Activated B cell treated with CpG ODN at 0.5 μM for 24 hours (primary cell): ENCODE measurements around the gene MGLL. TPM values are rescaled to one million over a fixed set of nuclear protein-coding genes. Genes with fewer than 3 reads are reported as not detected.

Experiments used
- ATAC-seq: fragments of 200-7000 bp; cut with Tn5 transposase; one replicate; pipeline ENCODE4 v1.10.0; 2021; ENCODE audit warnings: low read depth, mild to moderate bottlenecking, moderate library complexity
- CTCF ChIA-PET: fragments of 350-600 bp; sonication (Branson Sonifier 250); formaldehyde crosslinking; loops from one replicate; lab custom pipeline; 2021; ENCODE audit warnings: antibody characterized with exemption; lab: Charles Lee
- POLR2A ChIA-PET: fragments of 350-600 bp; sonication (Branson Sonifier 250); formaldehyde crosslinking; loops from one replicate; lab custom pipeline; 2021; ENCODE audit warnings: antibody characterized with exemption; lab: Charles Lee
- DNase-seq: peaks from one replicate; pipeline ENCODE4 v3.0.0; 2022
- H3K27ac Mint-ChIP-seq: one replicate; pipeline ENCODE4 v1.8.0; 2020; ENCODE audit warnings: mixed read lengths
- H3K27me3 Mint-ChIP-seq: one replicate; pipeline ENCODE4 v1.8.0; 2021; ENCODE audit warnings: mixed read lengths
- H3K36me3 Mint-ChIP-seq: one replicate; pipeline ENCODE4 v1.8.0; 2021; ENCODE audit warnings: low read depth, mixed read lengths
- H3K4me1 Mint-ChIP-seq: one replicate; pipeline ENCODE4 v1.8.0; 2021; ENCODE audit warnings: mixed read lengths
- H3K4me3 Mint-ChIP-seq: one replicate; pipeline ENCODE4 v1.8.0; 2020; ENCODE audit warnings: mild to moderate bottlenecking, mixed read lengths
- H3K9me3 Mint-ChIP-seq: one replicate; pipeline ENCODE4 v1.8.0; 2020; ENCODE audit warnings: mixed read lengths
- CTCF ChIP-seq: fragments of 200-600 bp; IDR thresholded peaks from one replicate; pipeline ENCODE4 v1.8.0; 2022; ENCODE audit warnings: antibody characterized with exemption, mild to moderate bottlenecking
- intact Hi-C: fragments of 100-400 bp; cut with micrococcal nuclease; formaldehyde crosslinking; loops from one replicate; pipeline ENCODE4 v1.15.1; 2024
- total RNA-seq: library from RNA; stranded (reverse); gene quantifications from 2 replicates; pipeline ENCODE4 v1.2.3, GENCODE V29; 2022

MGLL gene
- total RNA-seq, 1 donor from 2014 or later, result 19.1 TPM

DNA sequence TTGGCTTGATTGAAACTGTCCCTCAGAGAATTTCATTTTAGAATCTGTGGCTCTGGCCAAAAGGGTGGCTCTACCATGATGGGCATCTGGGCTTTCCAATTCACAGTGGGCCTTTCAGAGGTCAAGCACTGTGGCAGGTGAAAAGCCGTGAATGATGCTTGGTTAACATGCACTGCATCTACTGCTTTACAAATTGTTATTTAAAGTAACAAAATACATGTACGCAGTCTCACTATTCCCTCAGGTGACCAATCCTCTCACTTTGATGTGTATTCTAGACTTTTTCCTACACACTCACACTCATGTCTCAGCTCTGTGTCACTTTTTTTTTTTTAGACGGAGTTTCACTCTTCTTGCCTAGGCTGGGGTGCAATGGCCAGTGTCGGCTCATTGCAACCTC, 70.5 kb downstream of the MGLL start:
- intact Hi-C loops, result loop anchor here (5.0 to 10.0 kb wide), 3 partner anchors 174 to 1533 kb away; partner anchors contain the start of gene CHCHD6
- H3K4me1 Mint-ChIP-seq, result peaks cover 70% of the 10 kb centered on the region
- no peaks in the 10 kb centered on the region for H3K9me3 Mint-ChIP-seq
- DNase-seq, result no peak
- peak overlapping the region; percentile 88 for H3K27ac Mint-ChIP-seq
- H3K27me3 Mint-ChIP-seq, result no peaks in the 10 kb centered on the region
- no peak for TF ChIP-seq CTCF
- no peak for ATAC-seq
- no peaks in the 10 kb centered on the region for H3K36me3 Mint-ChIP-seq
- CTCF ChIA-PET, result interaction anchor here (1.1 to 1.4 kb wide), 2 partner anchors 39 to 83 kb away, joined by 3 to 4 read pairs; no protein-coding TSS in a partner anchor
- POLR2A ChIA-PET, result interaction anchor here (1.2 to 2.5 kb wide), 3 partner anchors 16 to 154 kb away, joined by 3 to 19 read pairs (median 5); no protein-coding TSS in a partner anchor
- H3K4me3 Mint-ChIP-seq, result no peak overlapping the region

DNA sequence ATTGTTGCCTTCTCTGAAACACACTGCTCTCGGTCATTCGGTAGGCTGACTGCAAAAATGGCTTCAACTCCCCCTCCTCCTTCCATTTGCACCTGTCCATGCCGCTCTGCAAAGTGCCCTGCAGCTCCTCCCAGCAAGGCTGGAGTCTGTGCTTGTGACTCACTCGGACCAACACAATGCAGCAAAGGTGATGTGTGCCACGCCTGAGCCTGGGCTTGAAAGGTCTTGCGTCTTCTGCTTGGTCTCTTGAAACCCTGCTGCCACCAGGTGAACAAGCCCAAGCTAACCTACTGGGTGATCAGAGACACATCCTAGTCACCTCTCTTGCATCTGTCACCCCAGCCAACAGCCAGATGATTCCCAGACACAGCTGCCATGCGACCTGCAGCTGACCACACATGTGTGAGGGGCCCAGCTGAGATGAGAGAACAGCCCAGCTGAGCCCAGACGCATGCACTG, 71.1 kb downstream of the MGLL start:
- TF ChIP-seq CTCF, result no peak
- ChIA-PET POLR2A (interaction anchor here (0.6 to 2.5 kb wide), 11 partner anchors 11 to 154 kb away, joined by 3 to 19 read pairs (median 5); no protein-coding TSS in a partner anchor), CTCF (interaction anchor here (0.8 to 2.4 kb wide), 7 partner anchors 15 to 176 kb away, joined by 3 to 9 read pairs (median 4); no protein-coding TSS in a partner anchor)
- DNase-seq (no peak), ATAC-seq (no peak)
- Mint-ChIP-seq H3K36me3 (no peaks in the 10 kb centered on the region), H3K4me3 (peak overlapping the region; percentile 69), H3K27ac (peak overlapping the region; percentile 88), H3K9me3 (no peaks in the 10 kb centered on the region), H3K4me1 (peaks cover 65% of the 10 kb centered on the region), H3K27me3 (no peaks in the 10 kb centered on the region)
- intact Hi-C loops, result loop anchor here (5.0 to 10.0 kb wide), 3 partner anchors 174 to 1534 kb away; partner anchors contain the start of gene CHCHD6

GRCh38 chr3:127750226-127751031, 71.9 kb downstream of the MGLL start:
- Mint-ChIP-seq H3K36me3 (no peaks in the 10 kb centered on the region), H3K4me3 (peak overlapping the region; percentile 69), H3K27me3 (no peaks in the 10 kb centered on the region), H3K4me1 (peaks cover 57% of the 10 kb centered on the region), H3K9me3 (no peaks in the 10 kb centered on the region), H3K27ac (peak overlapping the region; percentile 88)
- ATAC-seq (peak; percentile 50), DNase-seq (peak; percentile 36)
- TF ChIP-seq CTCF, result no peak
- POLR2A ChIA-PET, result interaction anchor here (0.6 to 2.5 kb wide), 14 partner anchors 10 to 153 kb away, joined by 3 to 19 read pairs (median 5); no protein-coding TSS in a partner anchor
- CTCF ChIA-PET, result interaction anchor here (0.8 to 2.4 kb wide), 14 partner anchors 12 to 208 kb away, joined by 3 to 9 read pairs (median 3); no protein-coding TSS in a partner anchor
- intact Hi-C loops, result loop anchor here (1.0 to 10.0 kb wide), 7 partner anchors 12 to 1534 kb away; partner anchors contain the start of gene CHCHD6

- Mint-ChIP-seq H3K36me3 (no peaks in the 10 kb centered on the region), H3K4me3 (peak overlapping the region; percentile 69), H3K27ac (peak overlapping the region; percentile 88), H3K4me1 (peaks cover 51% of the 10 kb centered on the region), H3K9me3 (no peaks in the 10 kb centered on the region), H3K27me3 (no peaks in the 10 kb centered on the region)
- CTCF ChIA-PET, result interaction anchor here (0.6 to 2.4 kb wide), 13 partner anchors 12 to 211 kb away, joined by 3 to 9 read pairs (median 3); no protein-coding TSS in a partner anchor
- TF ChIP-seq CTCF, result no peak
- POLR2A ChIA-PET, result interaction anchor here (1.0 to 2.5 kb wide), 8 partner anchors 10 to 73 kb away, joined by 3 to 19 read pairs (median 5); no protein-coding TSS in a partner anchor
- ATAC-seq (no peak), DNase-seq (no peak)
- intact Hi-C loops, result loop anchor here (1.0 to 10.0 kb wide), 7 partner anchors 12 to 1535 kb away; partner anchors contain the start of gene CHCHD6
Observed at GRCh38 chr3:127749787-127750225, 72.5 kb downstream of the MGLL start.
